DMS 273 treated with DMSO at 0.1 percent for 48 hours (cell line): ENCODE data around the gene WDR20.
"Not testable (repeated sequence)": the region's sequence is repeated elsewhere in the genome, so short reads cannot be mapped to it uniquely, and the experiment has no call there.

Experiments used
- DNase-seq: peaks from one replicate; lab custom pipeline; 2025; lab: John Stamatoyannopoulos, UW

Gene WDR20

DNA sequence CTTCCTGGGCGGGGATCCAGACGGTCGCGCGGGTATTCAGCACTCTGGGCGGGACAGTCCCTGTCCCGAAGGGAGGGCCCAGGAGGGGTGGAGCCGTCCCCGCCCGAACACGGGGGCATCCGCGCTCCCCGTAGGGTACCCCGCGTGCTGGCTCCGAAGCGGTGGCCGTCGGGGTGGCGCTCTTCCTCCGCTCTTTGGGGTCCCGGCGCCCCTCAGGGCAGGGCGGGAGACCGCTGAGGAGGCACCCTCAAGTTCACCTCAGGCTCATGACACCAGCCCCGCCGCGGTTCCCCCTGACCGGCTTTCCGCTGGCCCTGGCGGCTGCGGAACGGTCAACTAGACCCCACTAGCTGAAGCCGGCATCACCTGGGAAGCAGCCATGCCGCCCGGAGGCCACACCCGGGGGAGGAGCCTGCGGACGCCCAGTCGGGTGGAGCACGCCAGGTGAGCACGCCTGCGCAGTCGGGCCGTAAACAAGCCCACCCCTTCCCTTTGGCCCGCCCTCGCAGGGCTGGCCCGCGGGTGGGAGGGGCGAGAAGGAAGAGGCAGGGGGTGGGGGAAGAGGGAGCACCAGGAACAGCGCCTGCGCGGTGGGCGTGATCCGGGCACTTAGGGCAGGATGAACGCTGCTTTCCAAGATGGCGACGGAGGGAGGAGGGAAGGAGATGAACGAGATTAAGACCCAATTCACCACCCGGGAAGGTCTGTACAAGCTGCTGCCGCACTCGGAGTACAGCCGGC, at the start of gene WDR20:
TSS of gene WDR20 (plus strand) at position 612 of the 741 bp plus-strand sequence. CDS start at position 639, 27 bp downstream.
- DNase-seq: peak; percentile 92

GRCh38 chr14:102090713-102091112, 49.0 kb upstream of the WDR20 start:
- no peak for DNase-seq

GRCh38 chr14:102092806-102093205, 46.9 kb upstream of the WDR20 start:
- no peak for DNase-seq

DNA sequence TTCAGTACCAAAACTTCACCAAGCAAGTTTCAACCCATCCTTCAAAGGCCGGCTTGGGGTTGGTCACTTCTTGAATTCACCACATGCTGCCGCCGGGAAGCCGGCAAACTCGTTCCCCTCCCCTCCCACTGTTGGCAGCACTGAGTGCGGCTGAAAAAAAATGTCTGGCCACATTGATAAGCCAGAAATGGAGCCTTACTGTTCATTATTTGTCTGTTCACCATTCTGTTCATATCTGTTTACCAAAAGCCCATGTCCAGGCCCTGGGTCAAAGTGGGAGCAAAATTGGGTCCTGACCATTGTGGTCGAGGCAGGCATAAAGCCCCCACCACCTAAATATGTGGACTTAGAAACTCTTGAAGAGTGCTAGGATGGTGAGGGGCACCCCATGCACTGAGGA, 45.6 kb upstream of the WDR20 start:
- no peak for DNase-seq

GRCh38 chr14:102095231-102095870, 44.3 kb upstream of the WDR20 start:
- no peak for DNase-seq

GRCh38 chr14:102095871-102096568, 43.7 kb upstream of the WDR20 start:
- no peak for DNase-seq

- no peak for DNase-seq
Observed at GRCh38 chr14:102096569-102097188, 43.0 kb upstream of the WDR20 start.

DNA sequence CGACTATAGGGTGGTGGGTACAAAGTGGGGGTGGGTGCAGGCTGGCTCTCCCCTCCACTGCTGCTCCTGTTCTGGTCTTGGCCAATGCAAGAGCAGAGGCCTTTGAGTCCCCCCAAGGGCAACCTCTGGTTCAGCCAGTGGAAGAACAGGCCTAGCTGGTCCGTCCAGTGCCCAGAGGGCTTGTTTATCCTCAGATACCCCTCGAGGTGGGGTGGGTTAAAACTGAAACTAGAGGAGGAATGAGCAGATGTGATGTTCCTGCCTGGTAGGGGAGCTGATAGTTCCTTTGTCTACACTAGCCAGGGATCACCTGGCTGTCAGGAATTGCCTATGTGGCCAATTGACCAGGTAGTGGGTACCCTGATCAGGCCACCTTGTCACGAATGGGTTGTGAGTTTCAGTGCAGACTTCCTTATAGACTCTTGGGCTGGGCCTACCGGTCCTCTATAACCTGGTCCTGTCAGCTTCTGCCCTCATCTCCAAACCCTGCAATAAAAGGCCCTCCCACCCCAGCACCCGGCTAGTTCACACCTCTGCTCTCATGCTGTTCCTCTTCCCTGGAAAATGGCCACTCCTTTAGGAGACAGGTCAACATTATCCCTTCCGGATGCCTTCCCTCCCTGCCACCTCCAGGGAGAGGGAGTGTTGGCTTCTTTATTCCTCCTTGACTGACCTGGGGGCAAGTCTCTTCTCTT, 42.1 kb upstream of the WDR20 start:
- no peak for DNase-seq

DNA sequence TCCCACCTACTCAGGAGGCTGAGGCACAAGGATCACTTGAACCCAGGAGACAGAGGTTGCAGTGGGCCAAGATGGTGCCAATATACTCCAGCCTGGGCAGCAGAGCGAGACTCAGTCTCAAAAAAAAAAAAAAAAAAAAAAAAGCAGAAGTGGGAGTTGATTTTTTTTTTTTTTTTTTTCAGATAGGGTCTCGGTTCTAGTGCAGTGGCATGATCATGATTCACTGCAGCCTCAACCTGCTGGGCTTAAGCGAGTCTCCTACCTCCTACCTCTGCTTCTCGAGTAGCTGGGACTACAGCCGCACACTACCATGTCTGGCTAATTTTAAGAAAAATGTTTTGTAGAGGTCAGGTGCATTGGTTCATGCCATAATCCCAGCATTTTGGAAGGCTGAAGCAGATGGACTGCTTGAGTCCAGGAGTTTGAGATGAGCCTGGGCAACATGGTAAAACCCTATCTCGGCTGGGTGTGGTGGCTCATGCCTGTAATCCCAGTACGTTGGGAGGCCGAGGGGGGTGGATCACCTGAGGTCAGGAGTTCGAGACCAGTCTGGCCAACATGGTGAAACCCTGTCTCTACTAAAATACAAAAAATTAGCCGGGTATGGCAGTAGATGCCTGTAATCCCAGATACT, 36.5 kb upstream of the WDR20 start:
- DNase-seq: no peak

DNA sequence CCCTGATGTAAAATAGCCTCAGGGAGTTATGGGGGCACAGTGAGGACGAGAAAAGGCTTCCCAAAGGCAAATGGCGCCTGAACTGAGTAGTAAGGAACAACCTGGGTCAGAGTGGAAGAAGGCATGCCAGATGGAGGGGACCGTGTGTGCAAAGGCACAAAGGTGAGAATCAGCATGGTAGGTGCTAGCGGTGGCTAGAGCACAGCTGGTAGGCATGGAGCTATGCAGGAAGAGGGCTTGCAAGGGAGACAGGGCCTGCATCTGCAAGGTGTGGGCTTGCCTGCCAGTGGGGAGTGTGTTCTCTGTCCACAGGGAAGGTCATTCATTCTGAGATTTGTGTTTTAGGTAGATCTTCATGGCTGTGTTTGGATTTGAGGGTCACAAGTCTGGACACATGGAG, 34.3 kb upstream of the WDR20 start:
- no peak for DNase-seq

- not testable (repeated sequence) for DNase-seq
Observed at GRCh38 chr14:102109332-102109731, 30.4 kb upstream of the WDR20 start.

DNA sequence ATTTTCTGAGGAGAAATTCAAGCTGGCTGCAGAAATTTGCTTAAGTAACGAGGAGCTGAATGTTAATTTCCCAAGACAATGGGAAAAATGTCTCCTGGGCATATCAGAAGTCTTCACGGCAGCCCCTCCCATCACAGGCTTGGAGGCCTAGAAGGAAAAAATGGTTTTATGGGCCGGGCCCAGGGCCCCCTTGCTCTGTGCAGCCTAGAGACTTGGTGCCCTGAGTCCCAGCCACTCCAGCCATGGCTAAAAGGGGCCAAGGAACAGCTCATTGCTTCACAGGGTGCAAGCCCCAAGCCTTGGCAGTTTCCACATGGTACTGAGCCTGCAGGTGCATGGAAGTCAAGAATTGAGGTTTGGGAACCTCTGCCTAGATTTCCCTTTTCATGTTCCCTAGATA, 28.6 kb upstream of the WDR20 start:
- DNase-seq: no peak

DNA sequence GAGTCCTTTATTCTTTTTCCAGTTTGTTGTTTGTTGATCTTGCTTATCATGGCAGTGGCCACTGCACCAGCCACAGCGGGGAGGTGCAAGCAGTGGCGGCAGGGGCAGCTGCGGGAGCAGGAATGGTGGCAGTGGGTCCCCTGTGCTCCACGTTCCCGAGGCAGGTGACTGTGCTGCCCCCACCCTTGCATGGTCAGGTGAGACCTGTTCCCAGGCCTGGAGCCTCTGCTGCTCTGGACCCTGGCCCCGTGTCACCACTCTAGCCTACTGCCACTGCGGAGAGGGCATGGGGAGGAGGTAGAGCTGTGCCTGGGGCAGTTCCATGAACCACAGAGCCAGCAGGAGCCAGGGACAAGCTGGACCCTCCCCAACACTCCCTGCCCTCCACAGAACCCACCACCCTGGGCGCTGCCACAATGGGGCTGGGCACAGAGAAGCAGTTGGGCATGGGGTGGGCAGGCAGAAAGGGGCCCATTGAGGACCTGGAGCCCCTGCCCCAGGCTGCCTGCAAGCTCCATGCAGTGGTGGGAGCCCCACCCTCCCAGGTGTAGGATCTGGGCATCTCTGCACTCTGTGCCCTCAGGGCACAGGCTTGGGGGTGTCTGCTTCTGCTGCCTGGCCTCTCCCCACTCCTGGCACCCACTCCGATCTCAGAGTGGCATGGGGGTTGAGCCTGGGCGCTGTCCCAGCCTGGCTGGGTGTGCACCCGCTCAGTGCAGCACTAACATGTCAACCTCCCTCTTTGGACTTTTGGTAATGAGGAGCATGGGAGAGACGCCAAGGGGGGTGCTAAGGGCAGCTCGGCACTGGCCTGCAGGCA, 23.1 kb upstream of the WDR20 start:
- DNase-seq: no peak

DNA sequence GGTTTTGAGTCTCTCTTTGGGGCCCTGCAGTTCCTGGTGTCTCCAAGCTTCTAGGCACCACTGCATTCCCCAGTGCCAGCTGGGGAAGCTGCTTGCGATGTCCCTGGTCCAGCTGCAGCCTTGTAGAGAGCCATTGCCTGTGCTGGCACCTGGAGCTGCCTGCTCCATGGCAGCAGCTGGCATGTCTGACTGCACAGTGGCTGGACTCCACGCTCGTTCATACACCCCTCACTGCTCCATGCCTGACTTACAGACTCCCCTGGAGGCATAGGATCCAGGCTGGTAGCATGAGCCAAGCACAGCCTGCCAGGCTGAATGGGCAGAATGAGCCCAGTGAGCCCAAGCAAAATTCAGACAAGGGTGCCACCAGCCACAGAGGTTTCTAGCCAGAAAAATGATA, 21.8 kb upstream of the WDR20 start:
- DNase-seq: no peak

GRCh38 chr14:102120888-102121287, 18.8 kb upstream of the WDR20 start:
- no peak for DNase-seq

DNA sequence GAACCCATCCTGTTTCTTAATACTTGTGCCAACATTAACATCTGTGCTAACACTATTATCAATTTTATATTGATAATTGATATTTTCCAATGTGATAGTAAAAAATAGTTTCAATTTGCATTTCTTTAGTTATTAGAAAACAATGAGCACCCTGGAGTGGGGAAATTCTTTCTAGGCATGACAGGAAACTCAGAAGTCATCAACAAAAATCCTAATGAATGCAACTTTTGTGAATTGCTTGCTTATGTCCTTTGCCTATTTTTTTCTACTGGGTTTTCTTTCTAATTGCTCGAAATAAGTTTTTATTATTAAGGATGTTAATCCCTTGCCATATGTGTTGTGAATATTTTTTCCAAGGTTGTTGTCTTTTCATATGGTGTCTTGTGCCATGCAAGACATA, 18.1 kb upstream of the WDR20 start:
- no peak for DNase-seq

GRCh38 chr14:102124419-102124818, 15.3 kb upstream of the WDR20 start:
- DNase-seq: no peak

GRCh38 chr14:102125546-102125945, 14.2 kb upstream of the WDR20 start:
- no peak for DNase-seq

DNA sequence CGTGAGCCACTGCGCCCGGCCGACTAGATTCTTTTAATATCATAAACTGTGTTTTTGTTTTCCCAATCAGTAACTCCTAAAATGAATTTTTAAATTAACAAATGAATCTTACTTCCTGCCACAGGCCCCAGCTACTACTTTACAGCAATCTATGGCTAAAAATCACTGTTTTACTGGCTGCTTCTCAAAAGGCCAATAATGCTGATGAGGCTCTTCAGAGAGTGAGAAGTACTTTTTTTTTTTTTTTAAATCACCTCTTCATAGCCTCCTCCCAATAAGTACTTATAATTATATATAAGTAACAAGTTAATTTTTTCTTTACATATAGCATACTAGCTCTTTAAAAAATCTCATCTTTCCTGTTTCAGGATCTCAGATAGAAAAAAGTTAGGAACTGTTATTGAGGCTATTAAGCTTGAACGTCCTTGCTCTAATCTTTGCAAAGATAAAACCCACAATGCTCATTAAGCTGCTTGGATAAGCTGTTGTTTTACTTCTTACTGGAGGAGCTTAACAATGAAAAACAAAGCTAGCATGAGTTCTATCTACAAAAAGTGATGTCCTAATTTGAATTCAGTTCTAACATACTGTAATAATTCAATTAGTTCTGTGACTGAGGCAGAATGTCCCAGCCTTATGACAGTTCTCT, 12.8 kb upstream of the WDR20 start:
- DNase-seq: no peak

- DNase-seq: no peak
Observed at GRCh38 chr14:102131741-102132140, 8.0 kb upstream of the WDR20 start.
